Stromal cell of bone marrow (primary cell): ENCODE results near the gene RPL3.
"Not testable (repeated sequence)": the region's sequence is repeated elsewhere in the genome, so short reads cannot be mapped to it uniquely, and the experiment has no call there.

Source experiments
- DNase-seq: peaks from one replicate; pipeline ENCODE4 v3.0.0-alpha.2; 2012; ENCODE audit warnings: low read depth

The RPL3 gene

GRCh38 chr22:39351689-39352214 lies 32.3 kb upstream of the RPL3 start:
- DNase-seq, result no peak

GRCh38 chr22:39350757-39351688 lies 31.6 kb upstream of the RPL3 start:
- DNase-seq, result no peak

GRCh38 chr22:39349967-39350726 lies 30.7 kb upstream of the RPL3 start, which contains the start of gene SYNGR1:
Gene SYNGR1 (plus strand): TSS chr22:39349991. CDS start chr22:39350011, 20 bp downstream.
- no peak for DNase-seq

GRCh38 chr22:39349506-39349966 lies 30.1 kb upstream of the RPL3 start:
- no peak for DNase-seq

GRCh38 chr22:39348909-39349505 lies 29.6 kb upstream of the RPL3 start:
- DNase-seq, result no peak

- DNase-seq, result no peak
Measured at GRCh38 chr22:39345231-39345630, 25.8 kb upstream of the RPL3 start.

GRCh38 chr22:39344046-39344390 lies 24.6 kb upstream of the RPL3 start:
- DNase-seq, result no peak

GRCh38 chr22:39343259-39344045 lies 24.0 kb upstream of the RPL3 start:
- DNase-seq, result peak; percentile 28

GRCh38 chr22:39341179-39341578 lies 21.8 kb upstream of the RPL3 start:
- no peak for DNase-seq

GRCh38 chr22:39339775-39340174 lies 20.4 kb upstream of the RPL3 start:
- not testable (repeated sequence) for DNase-seq

- DNase-seq, result no peak
Measured at GRCh38 chr22:39336411-39336810, 17.0 kb upstream of the RPL3 start.

- DNase-seq, result no peak
Measured at GRCh38 chr22:39332441-39333064, 13.1 kb upstream of the RPL3 start.

GRCh38 chr22:39330553-39330952 lies 11.1 kb upstream of the RPL3 start:
- DNase-seq, result not testable (repeated sequence)

- no peak for DNase-seq
Measured at GRCh38 chr22:39327995-39328754, 8.8 kb upstream of the RPL3 start.

- peak; percentile 25 for DNase-seq
Measured at GRCh38 chr22:39325392-39325932, 6.0 kb upstream of the RPL3 start.

GRCh38 chr22:39320616-39321029 lies 1.2 kb upstream of the RPL3 start:
- not testable (repeated sequence) for DNase-seq

GRCh38 chr22:39318507-39319283 lies 728 bp downstream of the RPL3 start:
- peak; percentile 10 for DNase-seq

GRCh38 chr22:39317775-39318506 lies 1.5 kb downstream of the RPL3 start:
- peak; percentile 39 for DNase-seq
